Activated CD8-positive, alpha-beta T cell treated with anti-CD3 and anti-CD28 coated beads for 36 hours (primary cell): ENCODE results near the gene NHLRC3. TPM values are rescaled to one million over a fixed set of nuclear protein-coding genes. Genes with fewer than 3 reads are reported as not detected.

Experiments
- ATAC-seq: fragments of 200-7000 bp; cut with Tn5 transposase; one replicate; pipeline ENCODE4 v1.10.0; 2021; ENCODE audit warnings: mild to moderate bottlenecking, moderate library complexity
- CTCF ChIA-PET: fragments of 350-600 bp; sonication (Branson Sonifier 250); formaldehyde crosslinking; loops from one replicate; lab custom pipeline; 2021; ENCODE audit warnings: antibody characterized with exemption; lab: Charles Lee
- POLR2A ChIA-PET: fragments of 350-600 bp; sonication (Branson Sonifier 250); formaldehyde crosslinking; loops from one replicate; lab custom pipeline; 2021; ENCODE audit warnings: antibody characterized with exemption; lab: Charles Lee
- DNase-seq: peaks from one replicate; pipeline ENCODE4 v3.0.0-alpha.2; 2020
- H3K27ac Mint-ChIP-seq: one replicate; pipeline ENCODE4 v1.8.0; 2021; ENCODE audit warnings: mild to moderate bottlenecking, mixed read lengths
- H3K27me3 Mint-ChIP-seq: one replicate; pipeline ENCODE4 v1.8.0; 2021; ENCODE audit warnings: mixed read lengths
- H3K36me3 Mint-ChIP-seq: one replicate; pipeline ENCODE4 v1.8.0; 2021; ENCODE audit warnings: low read depth, mixed read lengths
- H3K4me1 Mint-ChIP-seq: one replicate; pipeline ENCODE4 v1.8.0; 2021; ENCODE audit warnings: low read depth, mixed read lengths
- H3K4me3 Mint-ChIP-seq: one replicate; pipeline ENCODE4 v1.8.0; 2021; ENCODE audit warnings: mild to moderate bottlenecking, moderate library complexity, mixed read lengths
- H3K9me3 Mint-ChIP-seq: one replicate; pipeline ENCODE4 v1.8.0; 2021; ENCODE audit warnings: mixed read lengths
- intact Hi-C: fragments of 100-400 bp; cut with micrococcal nuclease; formaldehyde crosslinking; loops from one replicate; pipeline ENCODE4 v1.10.0; 2022
- total RNA-seq, 2 experiments: library from RNA; stranded (reverse); gene quantifications; one replicate each; pipeline ENCODE4 v1.2.3, GENCODE V29; 2021
- TF ChIP-seq, protein P1 (sequence below): fragments of 200-600 bp; IDR thresholded peaks from one replicate; pipeline ENCODE4 v1.8.0; 2022; ENCODE audit warnings: antibody characterized with exemption, mild to moderate bottlenecking

The NHLRC3 gene
- total RNA-seq, 2 experiments from 2014 or later = 17.5 to 17.9 TPM

DNA sequence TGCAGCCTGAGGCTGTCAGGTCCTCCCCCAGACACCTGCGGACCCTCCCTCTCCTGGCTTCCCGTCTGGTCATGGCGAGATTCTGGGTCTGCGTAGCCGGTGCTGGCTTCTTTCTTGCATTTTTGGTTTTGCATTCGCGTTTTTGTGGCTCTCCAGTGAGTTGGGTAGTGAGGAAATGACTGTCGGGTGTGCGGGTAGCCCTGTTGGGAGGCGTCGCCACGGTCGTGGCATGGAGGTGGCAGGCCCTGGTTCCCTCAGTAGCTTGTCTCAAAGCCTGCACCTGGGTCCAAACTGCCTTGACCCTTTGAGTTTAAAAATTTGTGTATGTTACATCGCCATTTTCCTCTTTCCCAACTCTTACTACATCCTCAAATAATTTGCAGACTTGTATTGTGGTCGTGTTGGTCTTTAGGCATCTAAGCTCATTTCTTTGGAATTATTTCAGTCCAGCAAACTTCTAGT is 344 bp downstream of the NHLRC3 start:
- DNase-seq (peak; percentile 74), ATAC-seq (peak; percentile 40)
- peak overlapping the region; percentile 100 for H3K4me3 Mint-ChIP-seq
- ChIA-PET POLR2A (interaction anchor here (0.6 to 1.9 kb wide), 8 partner anchors 8 to 638 kb away, joined by 3 to 7 read pairs (median 4); no protein-coding TSS in a partner anchor), CTCF (interaction anchor here (2.7 kb wide), 1 partner anchor 573 kb away, joined by 8 read pairs; no protein-coding TSS in a partner anchor)
- TF ChIP-seq, protein P1, sequence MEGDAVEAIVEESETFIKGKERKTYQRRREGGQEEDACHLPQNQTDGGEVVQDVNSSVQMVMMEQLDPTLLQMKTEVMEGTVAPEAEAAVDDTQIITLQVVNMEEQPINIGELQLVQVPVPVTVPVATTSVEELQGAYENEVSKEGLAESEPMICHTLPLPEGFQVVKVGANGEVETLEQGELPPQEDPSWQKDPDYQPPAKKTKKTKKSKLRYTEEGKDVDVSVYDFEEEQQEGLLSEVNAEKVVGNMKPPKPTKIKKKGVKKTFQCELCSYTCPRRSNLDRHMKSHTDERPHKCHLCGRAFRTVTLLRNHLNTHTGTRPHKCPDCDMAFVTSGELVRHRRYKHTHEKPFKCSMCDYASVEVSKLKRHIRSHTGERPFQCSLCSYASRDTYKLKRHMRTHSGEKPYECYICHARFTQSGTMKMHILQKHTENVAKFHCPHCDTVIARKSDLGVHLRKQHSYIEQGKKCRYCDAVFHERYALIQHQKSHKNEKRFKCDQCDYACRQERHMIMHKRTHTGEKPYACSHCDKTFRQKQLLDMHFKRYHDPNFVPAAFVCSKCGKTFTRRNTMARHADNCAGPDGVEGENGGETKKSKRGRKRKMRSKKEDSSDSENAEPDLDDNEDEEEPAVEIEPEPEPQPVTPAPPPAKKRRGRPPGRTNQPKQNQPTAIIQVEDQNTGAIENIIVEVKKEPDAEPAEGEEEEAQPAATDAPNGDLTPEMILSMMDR = no peak
- peaks cover 40% of the 10 kb centered on the region for H3K4me1 Mint-ChIP-seq
- H3K27me3 Mint-ChIP-seq = no peaks in the 10 kb centered on the region
- H3K36me3 Mint-ChIP-seq = peaks cover 42% of the 10 kb centered on the region
- intact Hi-C loops = no loop called here
- H3K9me3 Mint-ChIP-seq = no peaks in the 10 kb centered on the region
- H3K27ac Mint-ChIP-seq = peak overlapping the region; percentile 99

GRCh38 chr13:39039041-39039440 is 785 bp downstream of the NHLRC3 start:
- DNase-seq (no peak), ATAC-seq (no peak)
- POLR2A ChIA-PET = interaction anchor here (0.7 to 1.3 kb wide), 4 partner anchors 9 to 292 kb away, joined by 3 to 6 read pairs (median 4); no protein-coding TSS in a partner anchor
- TF ChIP-seq, protein P1 = no peak
- no peaks in the 10 kb centered on the region for H3K9me3 Mint-ChIP-seq
- H3K27me3 Mint-ChIP-seq = no peaks in the 10 kb centered on the region
- CTCF ChIA-PET = interaction anchor here (2.7 kb wide), 1 partner anchor 573 kb away, joined by 8 read pairs; no protein-coding TSS in a partner anchor
- intact Hi-C loops = no loop called here
- peak overlapping the region; percentile 100 for H3K4me3 Mint-ChIP-seq
- H3K36me3 Mint-ChIP-seq = peaks cover 38% of the 10 kb centered on the region
- peaks cover 37% of the 10 kb centered on the region for H3K4me1 Mint-ChIP-seq
- peak overlapping the region; percentile 99 for H3K27ac Mint-ChIP-seq

GRCh38 chr13:39040206-39040605 is 1.9 kb downstream of the NHLRC3 start:
- Mint-ChIP-seq H3K27me3 (no peaks in the 10 kb centered on the region), H3K4me3 (peak overlapping the region; percentile 100), H3K27ac (no peak overlapping the region), H3K9me3 (no peaks in the 10 kb centered on the region), H3K36me3 (peaks cover 43% of the 10 kb centered on the region), H3K4me1 (peaks cover 30% of the 10 kb centered on the region)
- intact Hi-C loops = no loop called here
- DNase-seq (no peak), ATAC-seq (no peak)
- ChIA-PET POLR2A (no interaction called here), CTCF (no interaction called here)
- TF ChIP-seq, protein P1 = no peak

GRCh38 chr13:39044536-39044935 is 6.3 kb downstream of the NHLRC3 start:
- Mint-ChIP-seq H3K9me3 (no peaks in the 10 kb centered on the region), H3K27ac (peak overlapping the region; percentile 33), H3K4me3 (no peak overlapping the region), H3K4me1 (peaks cover 23% of the 10 kb centered on the region), H3K36me3 (peaks cover 36% of the 10 kb centered on the region), H3K27me3 (no peaks in the 10 kb centered on the region)
- TF ChIP-seq, protein P1 = no peak
- POLR2A ChIA-PET = no interaction called here
- DNase-seq (no peak), ATAC-seq (no peak)
- CTCF ChIA-PET = no interaction called here
- intact Hi-C loops = no loop called here

DNA sequence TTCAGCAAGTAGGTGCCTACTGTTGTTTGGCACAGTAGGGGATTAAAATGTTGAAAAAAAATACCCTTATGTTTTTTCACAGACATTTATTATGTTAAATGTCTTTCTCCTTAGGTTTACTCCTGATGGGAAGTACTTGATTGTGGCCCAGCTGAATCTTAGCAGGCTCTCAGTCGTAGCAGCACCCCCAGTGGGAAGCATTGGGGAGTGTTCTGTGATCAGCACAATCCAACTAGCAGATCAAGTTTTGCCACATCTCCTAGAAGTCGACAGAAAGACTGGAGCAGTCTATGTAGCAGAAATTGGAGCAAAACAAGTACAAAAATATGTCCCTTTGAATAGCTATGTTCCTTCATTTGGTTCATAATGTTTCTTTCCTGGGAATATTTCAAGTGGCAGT is 9.3 kb downstream of the NHLRC3 start:
- ChIA-PET CTCF (interaction anchor here (1.2 to 2.7 kb wide), 4 partner anchors 22 to 568 kb away, joined by 4 to 13 read pairs (median 4); no protein-coding TSS in a partner anchor), POLR2A (interaction anchor here (1.8 kb wide), 1 partner anchor 9 kb away, joined by 6 read pairs; the partner anchor contains the start of genes NHLRC3 and PROSER1)
- Mint-ChIP-seq H3K36me3 (peaks cover 22% of the 10 kb centered on the region), H3K4me1 (peaks cover 6% of the 10 kb centered on the region), H3K4me3 (no peak overlapping the region), H3K9me3 (no peaks in the 10 kb centered on the region), H3K27me3 (no peaks in the 10 kb centered on the region), H3K27ac (no peak overlapping the region)
- ATAC-seq (no peak), DNase-seq (no peak)
- intact Hi-C loops = no loop called here
- TF ChIP-seq, protein P1 = no peak
